ENCODE measurements around the gene HOXC11.

DNA sequence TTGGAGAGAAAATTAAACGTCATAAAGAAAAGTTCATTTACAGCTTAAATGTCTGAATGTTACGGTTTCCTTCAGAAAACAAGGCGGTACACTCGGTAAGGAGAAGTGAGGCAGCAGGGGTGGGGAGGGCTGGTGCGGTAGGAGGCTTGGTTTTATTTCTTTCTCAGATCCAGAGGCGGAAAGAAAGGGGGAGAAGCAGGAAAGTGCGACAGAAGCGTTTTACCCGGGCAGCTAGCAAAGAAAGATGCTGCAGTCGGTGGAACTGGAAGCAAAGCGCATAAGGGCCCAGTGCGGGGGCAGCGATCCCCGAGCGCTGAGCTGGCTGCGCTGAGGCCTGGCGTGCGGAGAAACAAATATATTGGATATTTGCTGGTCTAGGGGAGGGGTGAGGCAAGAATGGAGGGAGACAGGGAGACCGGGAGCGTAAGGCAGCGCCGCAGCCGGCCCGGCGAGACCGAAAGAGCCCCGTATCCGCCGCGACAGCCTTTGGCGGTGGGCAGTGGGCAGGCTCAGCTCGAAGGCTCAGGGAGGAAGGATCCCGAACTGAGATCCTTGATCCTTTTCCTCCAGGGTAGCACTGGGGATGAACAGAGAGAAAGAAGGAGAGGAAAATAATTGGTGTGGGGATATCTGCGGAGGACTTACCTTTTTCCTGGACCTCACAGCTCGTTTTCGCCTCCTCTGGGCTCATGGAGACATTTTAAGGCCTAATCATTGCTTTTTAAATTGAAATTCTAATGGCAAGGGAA is 6.4 kb upstream of the HOXC11 start:
- TF ChIP-seq TCF7 (IDR thresholded peaks at IDR 0.05; ENCODE audit: borderline replicate concordance) (no peak), CHD2 (IDR thresholded peaks at IDR 0.05; ENCODE audit: borderline replicate concordance, low read depth, low read length) (no peak)

Measured in GM12878 (cell line).